Thyroid gland (tissue), 4 donors: ENCODE results near the gene GIPC2. TPM values are rescaled to one million over a fixed set of nuclear protein-coding genes. Genes with fewer than 3 reads are reported as not detected.

ENCODE experiments used
- DNase-seq, 2 donors: peaks; one replicate each; pipeline ENCODE4 v3.0.0-alpha.2; 2019
- H3K27ac ChIP-seq, 3 donors: fragments of 200-600 bp; sonication (generic); 1 replicate in 2 of 3; 2 replicates in 1 of 3; pipeline ENCODE4 v1.5.1; 2016 to 2019; ENCODE audit warnings: mild to moderate bottlenecking in 1 of 3, moderate library complexity in 1 of 3
- H3K27me3 ChIP-seq: fragments of 200-600 bp; sonication (generic); one replicate; pipeline ENCODE4 v1.5.1; 2019
- H3K36me3 ChIP-seq, 2 donors: fragments of 200-600 bp; sonication (generic); one replicate each; pipeline ENCODE4 v1.5.1; 2016 to 2019
- H3K4me1 ChIP-seq, 2 donors: fragments of 200-600 bp; sonication (generic); one replicate each; pipeline ENCODE4 v1.5.1; 2017 to 2019
- H3K4me3 ChIP-seq, 3 donors: fragments of 200-600 bp; sonication (generic); replicated peaks in 1 of 3; 1 replicate in 2 of 3; 2 replicates in 1 of 3; pipeline ENCODE4 v1.5.1; 2016; ENCODE audit warnings: mild to moderate bottlenecking in 1 of 3
- H3K9me3 ChIP-seq: fragments of 200-600 bp; sonication (generic); one replicate; pipeline ENCODE4 v1.5.1; 2017
- POLR2A ChIP-seq, 2 donors: fragments of 450-650 bp; IDR thresholded peaks; one replicate each; pipeline ENCODE4 v1.6.1; 2017; ENCODE audit warnings: antibody characterized with exemption in 2 of 2, mild to moderate bottlenecking in 2 of 2, moderate library complexity in 1 of 2
- WGBS, 2 donors: methylation state at CpG; one replicate each; pipeline ENCODE4 v1.1.5; 2017; 5-methylcytosine and 5-hydroxymethylcytosine counted together
- intact Hi-C: fragments of 100-400 bp; cut with DNase I; formaldehyde crosslinking; loops from one replicate; pipeline ENCODE4 v1.15.1; 2023
- total RNA-seq, 4 donors: library from RNA; depleted of rRNA; stranded (reverse); fragments of >200 nt; gene quantifications; one replicate each; pipeline ENCODE4 v1.2.3, GENCODE V29; 2016
- TF ChIP-seq, protein P1 (sequence below), 6 experiments: fragments of 200-600 bp in 3 of 6; fragments of 450-650 bp in 3 of 6; sonication (generic) in 3 of 6; IDR thresholded peaks; one replicate each; pipeline ENCODE4 v1.5.1; 2016 to 2019; ENCODE audit warnings: antibody characterized with exemption in 6 of 6, mild to moderate bottlenecking in 2 of 6, inconsistent platforms in 1 of 6, moderate library complexity in 1 of 6

Gene GIPC2
- total RNA-seq, 4 donors from 2014 or later = 1.5 to 5.0 (median 2.6) TPM

DNA sequence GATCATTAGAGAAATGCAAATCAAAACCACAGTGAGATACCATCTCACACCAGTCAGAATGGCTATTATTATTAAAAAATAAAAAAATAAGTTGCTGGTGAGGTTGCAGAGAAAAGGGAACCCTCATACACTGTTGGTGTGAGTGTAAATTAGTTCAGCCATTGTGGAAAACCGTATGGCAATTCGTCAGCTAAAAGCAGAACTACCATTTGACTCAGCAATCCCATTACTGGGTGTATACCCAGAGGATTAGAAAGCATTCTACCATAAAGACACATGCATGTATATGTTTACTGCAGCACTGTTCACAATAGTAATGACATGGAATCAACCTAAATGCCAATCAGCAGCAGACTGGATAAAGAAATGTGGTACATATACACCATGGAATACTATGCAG is 42.2 kb downstream of the GIPC2 start:
- Histone ChIP-seq H3K4me1 (no peaks in the 10 kb centered on the region), H3K36me3 (no peaks in the 10 kb centered on the region), H3K9me3 (no peaks in the 10 kb centered on the region), H3K4me3 (no peak overlapping the region), H3K27me3 (no peaks in the 10 kb centered on the region), H3K27ac (no peak overlapping the region)
- intact Hi-C loops = no loop called here
- WGBS, 2 donors = 84 to 88% methylated on average over 2 of the region's 2 CpGs
- TF ChIP-seq POLR2A (IDR thresholded peaks at IDR 0.05) = no peak
- TF ChIP-seq, protein P1, sequence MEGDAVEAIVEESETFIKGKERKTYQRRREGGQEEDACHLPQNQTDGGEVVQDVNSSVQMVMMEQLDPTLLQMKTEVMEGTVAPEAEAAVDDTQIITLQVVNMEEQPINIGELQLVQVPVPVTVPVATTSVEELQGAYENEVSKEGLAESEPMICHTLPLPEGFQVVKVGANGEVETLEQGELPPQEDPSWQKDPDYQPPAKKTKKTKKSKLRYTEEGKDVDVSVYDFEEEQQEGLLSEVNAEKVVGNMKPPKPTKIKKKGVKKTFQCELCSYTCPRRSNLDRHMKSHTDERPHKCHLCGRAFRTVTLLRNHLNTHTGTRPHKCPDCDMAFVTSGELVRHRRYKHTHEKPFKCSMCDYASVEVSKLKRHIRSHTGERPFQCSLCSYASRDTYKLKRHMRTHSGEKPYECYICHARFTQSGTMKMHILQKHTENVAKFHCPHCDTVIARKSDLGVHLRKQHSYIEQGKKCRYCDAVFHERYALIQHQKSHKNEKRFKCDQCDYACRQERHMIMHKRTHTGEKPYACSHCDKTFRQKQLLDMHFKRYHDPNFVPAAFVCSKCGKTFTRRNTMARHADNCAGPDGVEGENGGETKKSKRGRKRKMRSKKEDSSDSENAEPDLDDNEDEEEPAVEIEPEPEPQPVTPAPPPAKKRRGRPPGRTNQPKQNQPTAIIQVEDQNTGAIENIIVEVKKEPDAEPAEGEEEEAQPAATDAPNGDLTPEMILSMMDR (IDR thresholded peaks at IDR 0.05) = no peak
- DNase-seq = no peak

GRCh38 chr1:78088486-78088885 is 42.7 kb downstream of the GIPC2 start:
- no peaks in the 10 kb centered on the region for H3K27me3 ChIP-seq
- intact Hi-C loops = no loop called here

GRCh38 chr1:78089010-78089409 is 43.2 kb downstream of the GIPC2 start:
- intact Hi-C loops = no loop called here
- TF ChIP-seq, protein P1 (IDR thresholded peaks at IDR 0.05) = no peak
- no peak for TF ChIP-seq POLR2A (IDR thresholded peaks at IDR 0.05)
- no peak overlapping the region for H3K4me3 ChIP-seq
- H3K27ac ChIP-seq = no peak overlapping the region
- no peaks in the 10 kb centered on the region for H3K9me3 ChIP-seq
- DNase-seq = no peak
- no peaks in the 10 kb centered on the region for H3K4me1 ChIP-seq
- H3K27me3 ChIP-seq = no peaks in the 10 kb centered on the region
- WGBS, 2 donors = 93 to 95% methylated on average over 3 of the region's 3 CpGs
- no peaks in the 10 kb centered on the region for H3K36me3 ChIP-seq

More at GRCh38 chr1:78088486-78088885, 42.7 kb downstream of the GIPC2 start:
- H3K36me3 ChIP-seq = no peaks in the 10 kb centered on the region
- H3K27ac ChIP-seq = no peak overlapping the region
- no peak overlapping the region for H3K4me3 ChIP-seq
- DNase-seq = no peak
- no peaks in the 10 kb centered on the region for H3K9me3 ChIP-seq
- H3K4me1 ChIP-seq = no peaks in the 10 kb centered on the region
- TF ChIP-seq POLR2A (IDR thresholded peaks at IDR 0.05) = no peak
- TF ChIP-seq, protein P1 (IDR thresholded peaks at IDR 0.05) = no peak

- no peaks in the 10 kb centered on the region for H3K27me3 ChIP-seq
- 90% methylated on average over 3 of the region's 3 CpGs for WGBS, 2 donors
- DNase-seq = no peak
- H3K27ac ChIP-seq = no peak overlapping the region
- no peaks in the 10 kb centered on the region for H3K36me3 ChIP-seq
- no peaks in the 10 kb centered on the region for H3K9me3 ChIP-seq
- intact Hi-C loops = no loop called here
- H3K4me1 ChIP-seq = no peaks in the 10 kb centered on the region
- H3K4me3 ChIP-seq = no peak overlapping the region
- TF ChIP-seq, protein P1 (IDR thresholded peaks at IDR 0.05) = no peak
- no peak for TF ChIP-seq POLR2A (IDR thresholded peaks at IDR 0.05)
Measured at GRCh38 chr1:78090472-78091133, 44.8 kb downstream of the GIPC2 start.

DNA sequence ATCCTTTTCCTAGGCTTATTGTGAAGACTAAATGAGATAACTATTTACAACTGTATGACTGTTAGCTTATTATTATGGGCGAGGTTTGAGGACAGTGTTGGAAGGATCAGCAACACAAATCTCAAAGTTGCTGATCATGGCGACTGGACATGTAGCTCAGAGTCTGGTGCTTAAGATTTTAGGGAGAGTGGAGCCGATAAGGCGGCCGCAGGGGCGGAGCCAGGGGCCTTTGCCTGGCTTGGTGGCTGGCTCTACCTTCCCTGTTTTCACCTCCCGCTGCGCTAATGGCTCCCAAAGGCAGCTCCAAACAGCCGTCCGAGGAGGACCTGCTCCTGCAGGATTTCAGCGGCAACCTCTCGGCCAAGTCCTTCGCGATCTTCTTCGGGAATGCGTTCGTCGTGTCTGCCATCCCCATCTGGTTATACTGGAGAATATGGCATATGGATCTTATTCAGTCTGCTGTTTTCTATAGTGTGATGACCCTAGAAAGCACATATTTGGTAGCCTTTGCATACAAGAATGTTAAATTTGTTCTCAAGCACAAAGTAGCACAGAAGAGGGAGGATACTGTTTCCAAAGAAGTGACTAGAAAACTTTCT is 45.5 kb downstream of the GIPC2 start:
- no peaks in the 10 kb centered on the region for H3K27me3 ChIP-seq
- H3K4me3 ChIP-seq = no peak overlapping the region
- no peaks in the 10 kb centered on the region for H3K36me3 ChIP-seq
- TF ChIP-seq POLR2A (IDR thresholded peaks at IDR 0.05) = no peak
- TF ChIP-seq, protein P1 (IDR thresholded peaks at IDR 0.05) = no peak
- no peaks in the 10 kb centered on the region for H3K4me1 ChIP-seq
- no peak for DNase-seq
- H3K27ac ChIP-seq = no peak overlapping the region
- intact Hi-C loops = no loop called here
- 86 to 94% methylated on average over 18 of the region's 18 CpGs for WGBS, 2 donors
- no peaks in the 10 kb centered on the region for H3K9me3 ChIP-seq
